ENCODE measurements around the gene IRAK3. TPM values are rescaled to one million over a fixed set of nuclear protein-coding genes. Genes with fewer than 3 reads are reported as not detected.
"Not testable (repeated sequence)": the region's sequence is repeated elsewhere in the genome, so short reads cannot be mapped to it uniquely, and the experiment has no call there.

The IRAK3 gene
- total and polyA plus RNA-seq, 7 donors: 1.4 to 17.1 (median 9.4) TPM

DNA sequence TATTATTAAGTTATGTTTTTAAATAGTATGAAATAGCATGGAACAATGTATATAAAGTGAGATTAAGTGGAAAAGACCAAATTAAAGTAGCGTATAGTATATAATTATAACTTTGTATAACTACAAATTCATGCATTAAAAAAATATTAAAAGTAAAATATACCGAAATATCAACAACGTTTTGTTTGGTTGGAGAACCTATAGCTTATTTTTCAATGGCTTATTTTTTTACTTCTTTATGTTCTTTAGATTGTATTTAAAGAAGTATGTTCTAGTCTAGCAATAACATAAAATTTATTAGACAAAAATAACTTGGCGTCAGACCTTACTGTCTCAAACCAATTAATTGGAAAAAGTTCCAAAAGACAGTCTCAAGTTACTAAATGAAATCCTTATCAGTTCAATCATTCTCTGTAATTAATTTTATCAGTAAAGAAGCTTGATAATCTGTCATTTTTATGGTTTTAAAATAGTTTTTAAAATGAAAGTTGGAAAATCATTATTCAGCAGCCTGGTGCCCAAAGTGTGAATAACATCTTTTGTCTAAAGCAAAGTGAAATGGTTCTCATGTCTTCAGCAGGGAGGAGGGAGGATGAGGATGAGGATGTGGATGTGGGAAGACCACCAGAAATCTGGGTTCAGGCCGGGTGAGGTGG lies 46.7 kb downstream of the IRAK3 start:
- 15 to 43% methylated on average over 5 of the region's 5 CpGs for WGBS, 2 donors
- intact Hi-C loops (cut with DNase I): loop anchor here (2.0 kb wide), 1 partner anchor 67 kb away; the partner anchor contains the start of gene TMBIM4
- peak overlapping the region; percentile 32 to 55 (median 52) for H3K4me3 ChIP-seq
- DNase-seq: no peak
- peak overlapping the region in 3 of 4 donors; percentile 55 to 68 (median 66) for H3K27ac ChIP-seq
- peaks cover 0 to 4% (median 0%) of the 10 kb centered on the region in 3 donors for H3K27me3 ChIP-seq
- H3K36me3 ChIP-seq: no peaks in the 10 kb centered on the region
- H3K4me1 ChIP-seq: peaks cover 0 to 4% (median 0%) of the 10 kb centered on the region in 4 donors
- TF ChIP-seq POLR2AphosphoS5 (IDR thresholded peaks at IDR 0.05): no peak
- TF ChIP-seq, protein P1, sequence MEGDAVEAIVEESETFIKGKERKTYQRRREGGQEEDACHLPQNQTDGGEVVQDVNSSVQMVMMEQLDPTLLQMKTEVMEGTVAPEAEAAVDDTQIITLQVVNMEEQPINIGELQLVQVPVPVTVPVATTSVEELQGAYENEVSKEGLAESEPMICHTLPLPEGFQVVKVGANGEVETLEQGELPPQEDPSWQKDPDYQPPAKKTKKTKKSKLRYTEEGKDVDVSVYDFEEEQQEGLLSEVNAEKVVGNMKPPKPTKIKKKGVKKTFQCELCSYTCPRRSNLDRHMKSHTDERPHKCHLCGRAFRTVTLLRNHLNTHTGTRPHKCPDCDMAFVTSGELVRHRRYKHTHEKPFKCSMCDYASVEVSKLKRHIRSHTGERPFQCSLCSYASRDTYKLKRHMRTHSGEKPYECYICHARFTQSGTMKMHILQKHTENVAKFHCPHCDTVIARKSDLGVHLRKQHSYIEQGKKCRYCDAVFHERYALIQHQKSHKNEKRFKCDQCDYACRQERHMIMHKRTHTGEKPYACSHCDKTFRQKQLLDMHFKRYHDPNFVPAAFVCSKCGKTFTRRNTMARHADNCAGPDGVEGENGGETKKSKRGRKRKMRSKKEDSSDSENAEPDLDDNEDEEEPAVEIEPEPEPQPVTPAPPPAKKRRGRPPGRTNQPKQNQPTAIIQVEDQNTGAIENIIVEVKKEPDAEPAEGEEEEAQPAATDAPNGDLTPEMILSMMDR (IDR thresholded peaks at IDR 0.05): no peak
- TF ChIP-seq POLR2A (IDR thresholded peaks at IDR 0.05): no peak
- no peak for TF ChIP-seq EP300 (IDR thresholded peaks at IDR 0.05)
- no peaks in the 10 kb centered on the region for H3K9me3 ChIP-seq

DNA sequence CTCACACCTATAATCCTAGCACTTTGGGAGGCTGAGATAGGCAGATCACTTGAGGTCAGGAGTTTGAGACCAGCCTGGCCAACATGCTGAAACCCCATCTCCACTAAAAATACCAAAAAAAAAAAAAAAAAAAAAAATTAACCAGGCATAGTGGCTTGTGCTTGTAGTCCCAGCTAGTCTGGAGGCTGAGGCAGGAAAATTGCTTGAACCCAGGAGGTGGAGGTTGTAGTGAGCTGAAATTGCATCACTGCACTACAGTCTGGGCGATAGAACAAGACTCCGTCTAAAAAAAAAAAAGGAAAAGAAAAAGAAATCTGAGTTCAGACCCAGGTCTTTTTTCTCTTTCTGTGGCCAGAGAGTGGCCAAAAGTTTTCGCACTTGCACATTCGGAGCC lies 47.3 kb downstream of the IRAK3 start:
- H3K27ac ChIP-seq; DNase-seq; H3K36me3 ChIP-seq; H3K4me1 ChIP-seq; intact Hi-C loops (cut with DNase I); H3K27me3 ChIP-seq; H3K4me3 ChIP-seq; H3K9me3 ChIP-seq: not testable (repeated sequence)
- 91 to 94% methylated on average over 4 of the region's 4 CpGs for WGBS, 2 donors

DNA sequence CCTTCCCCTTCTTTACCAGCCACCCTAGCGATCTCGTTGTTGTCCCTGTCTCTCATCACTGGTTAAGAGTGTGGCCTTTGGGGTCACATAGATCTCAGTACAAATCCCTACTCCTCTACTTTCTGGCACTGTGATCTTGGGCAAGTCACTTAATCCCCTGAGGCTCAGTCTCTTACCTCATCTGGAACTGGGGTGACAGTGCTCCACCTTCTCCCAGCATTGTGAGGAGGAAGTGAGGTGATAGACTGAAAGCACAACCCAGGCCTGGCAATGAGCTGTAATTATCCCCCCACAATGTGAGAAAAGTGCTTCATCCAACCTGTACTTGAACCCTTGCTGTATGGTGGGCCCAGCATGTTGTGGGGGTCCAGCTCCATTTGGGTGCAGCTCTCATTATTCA lies 48.0 kb downstream of the IRAK3 start:
- Histone ChIP-seq H3K27me3 (peaks cover 0 to 4% (median 0%) of the 10 kb centered on the region in 3 donors), H3K4me3 (no peak overlapping the region), H3K4me1 (peaks cover 0 to 4% (median 0%) of the 10 kb centered on the region in 4 donors), H3K9me3 (no peaks in the 10 kb centered on the region), H3K27ac (no peak overlapping the region), H3K36me3 (no peaks in the 10 kb centered on the region)
- 85 to 91% methylated on average over 2 of the region's 2 CpGs for WGBS, 2 donors
- intact Hi-C loops (cut with DNase I): no loop called here
- no peak for DNase-seq
- TF ChIP-seq POLR2A (IDR thresholded peaks at IDR 0.05) (no peak), EP300 (IDR thresholded peaks at IDR 0.05) (no peak), POLR2AphosphoS5 (IDR thresholded peaks at IDR 0.05) (no peak)
- TF ChIP-seq, protein P1 (IDR thresholded peaks at IDR 0.05): no peak

DNA sequence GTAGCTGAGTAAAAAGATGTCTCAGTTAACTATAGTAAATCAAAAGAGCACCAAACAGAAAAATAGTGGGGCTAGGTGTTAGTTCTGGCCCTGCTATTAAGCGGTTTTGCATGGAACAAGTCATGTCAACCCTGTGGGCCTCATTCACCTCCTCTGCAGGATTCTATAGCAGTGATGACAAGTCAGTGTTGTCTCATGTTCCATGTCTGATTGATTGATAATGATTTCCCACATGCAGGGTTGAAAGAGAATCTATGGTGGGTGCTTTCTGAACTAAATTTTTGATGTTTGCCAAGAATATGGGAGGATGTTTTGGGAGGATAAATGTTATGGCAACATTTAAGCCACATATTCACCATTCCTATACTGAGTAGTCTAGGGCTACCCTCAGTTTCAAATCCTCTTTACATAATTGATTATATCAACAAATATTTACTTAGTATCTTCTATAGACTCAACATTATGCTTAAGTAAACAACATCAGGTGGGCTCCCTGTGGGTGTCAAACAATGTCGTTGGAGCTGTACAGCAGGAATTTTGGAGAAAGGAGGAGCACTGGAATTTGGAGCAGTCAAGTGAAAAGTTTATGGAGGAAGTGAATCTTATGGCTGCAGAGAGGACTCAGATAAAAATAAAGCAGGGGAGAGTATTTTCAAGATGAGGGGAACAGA lies 48.6 kb downstream of the IRAK3 start:
- no peak for DNase-seq
- H3K4me1 ChIP-seq: peaks cover 0 to 4% (median 0%) of the 10 kb centered on the region in 4 donors
- H3K27me3 ChIP-seq: peaks cover 0 to 4% (median 0%) of the 10 kb centered on the region in 3 donors
- WGBS, 2 donors: 54 to 76% methylated on average over 2 of the region's 2 CpGs
- no peak for TF ChIP-seq POLR2A (IDR thresholded peaks at IDR 0.05)
- no peak for TF ChIP-seq EP300 (IDR thresholded peaks at IDR 0.05)
- no peak for TF ChIP-seq POLR2AphosphoS5 (IDR thresholded peaks at IDR 0.05)
- TF ChIP-seq, protein P1 (IDR thresholded peaks at IDR 0.05): no peak
- H3K27ac ChIP-seq: no peak overlapping the region
- intact Hi-C loops (cut with DNase I): no loop called here
- H3K9me3 ChIP-seq: no peaks in the 10 kb centered on the region
- no peak overlapping the region for H3K4me3 ChIP-seq
- no peaks in the 10 kb centered on the region for H3K36me3 ChIP-seq

DNA sequence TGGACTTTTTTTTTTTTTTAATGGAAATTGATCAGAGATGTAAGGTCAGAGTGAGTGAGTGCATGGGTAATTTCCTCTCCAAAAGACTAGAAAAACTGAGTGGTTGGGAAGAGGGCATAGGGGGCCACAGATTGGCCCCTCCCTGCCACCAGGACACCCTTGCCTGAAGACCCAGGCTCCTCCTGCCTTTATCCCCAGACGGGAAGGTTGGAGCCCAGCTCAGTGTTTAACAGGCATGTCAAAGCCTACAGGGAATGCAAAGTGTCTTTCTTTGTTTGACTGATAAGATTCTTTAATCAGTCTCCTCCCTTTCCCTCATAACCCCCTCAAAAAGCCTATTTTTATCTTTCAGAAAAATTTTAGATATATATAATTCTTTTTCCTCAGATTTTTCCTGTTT lies 50.3 kb downstream of the IRAK3 start:
- peaks cover 0 to 4% (median 0%) of the 10 kb centered on the region in 4 donors for H3K4me1 ChIP-seq
- no peak overlapping the region for H3K27ac ChIP-seq
- intact Hi-C loops (cut with DNase I): no loop called here
- TF ChIP-seq POLR2AphosphoS5 (IDR thresholded peaks at IDR 0.05) (no peak), EP300 (IDR thresholded peaks at IDR 0.05) (no peak), POLR2A (IDR thresholded peaks at IDR 0.05) (no peak)
- TF ChIP-seq, protein P1 (IDR thresholded peaks at IDR 0.05): no peak
- H3K27me3 ChIP-seq: peaks cover 0 to 4% (median 0%) of the 10 kb centered on the region in 3 donors
- no peak for DNase-seq
- WGBS, 2 donors: 69 to 94% methylated on average over 1 of the region's 1 CpG
- no peaks in the 10 kb centered on the region for H3K9me3 ChIP-seq
- no peaks in the 10 kb centered on the region for H3K36me3 ChIP-seq
- H3K4me3 ChIP-seq: no peak overlapping the region
